HepG2 (cell line): ENCODE results near the gene PRKAR1B. TPM values are rescaled to one million over a fixed set of nuclear protein-coding genes. Genes with fewer than 3 reads are reported as not detected.

Source experiments
- ATAD3A ChIP-seq: sonication (generic); formaldehyde crosslinking; IDR thresholded peaks from 2 replicates; pipeline ENCODE4 v1.4.0; 2020; ENCODE audit warnings: missing genetic modification reagents
- DDIT3 ChIP-seq: sonication (generic); formaldehyde crosslinking; IDR thresholded peaks from 2 replicates; pipeline ENCODE4 v1.4.0; 2020; ENCODE audit warnings: mild to moderate bottlenecking, missing genetic modification reagents
- DMAP1 ChIP-seq: IDR thresholded peaks from 2 replicates; pipeline ENCODE4 v1.6.1; 2016
- DPF2 ChIP-seq: sonication (generic); formaldehyde crosslinking; IDR thresholded peaks from 2 replicates; pipeline ENCODE4 v1.4.0; 2020; ENCODE audit warnings: mild to moderate bottlenecking, low read depth, missing genetic modification reagents, borderline replicate concordance
- EZH2 ChIP-seq: conservative IDR thresholded peaks from 2 replicates; pipeline ENCODE4 v1.6.1; 2012; ENCODE audit warnings: mild to moderate bottlenecking, low read depth, low read length, moderate library complexity
- FUBP1 ChIP-seq: sonication (generic); formaldehyde crosslinking; IDR thresholded peaks from 2 replicates; pipeline ENCODE4 v1.5.1; 2020; ENCODE audit warnings: missing genetic modification reagents, mild to moderate bottlenecking, borderline replicate concordance
- HHEX ChIP-seq: IDR thresholded peaks from 2 replicates; pipeline ENCODE4 v1.6.1; 2016; ENCODE audit warnings: control low read depth
- HNRNPK ChIP-seq: fragments of 200-400 bp; formaldehyde crosslinking; IDR thresholded peaks from 2 replicates; pipeline ENCODE4 v1.6.1; 2018; ENCODE audit warnings: low read length, low read depth, moderate library complexity, mild to moderate bottlenecking; ENCODE audit not compliant: poor library complexity, severe bottlenecking
- IRX3 ChIP-seq: sonication (generic); formaldehyde crosslinking; IDR thresholded peaks from 2 replicates; pipeline ENCODE4 v1.8.1; 2023; ENCODE audit warnings: mild to moderate bottlenecking, low read depth, missing genetic modification reagents, borderline replicate concordance
- POLR2G ChIP-seq: fragments of 200-400 bp; formaldehyde crosslinking; IDR thresholded peaks from 2 replicates; pipeline ENCODE4 v1.6.1; 2018; ENCODE audit warnings: mild to moderate bottlenecking, low read depth, low read length, moderate library complexity
- RAD21 ChIP-seq: fragments of 450-650 bp; formaldehyde crosslinking; IDR thresholded peaks from 2 replicates; pipeline ENCODE4 v1.5.0; 2020; ENCODE audit warnings: mild to moderate bottlenecking
- SIN3B ChIP-seq: fragments of 150-350 bp; IDR thresholded peaks from 2 replicates; pipeline ENCODE4 v1.6.1; 2014; ENCODE audit warnings: low read length
- SP1 ChIP-seq, 2 experiments: fragments of 450-650 bp in 1 of 2; sonication (generic) in 1 of 2; formaldehyde crosslinking in 1 of 2; IDR thresholded peaks; 2 replicates each; pipeline versions ENCODE4 v1.4.0 to v1.6.1; 2016 to 2020; ENCODE audit warnings: missing genetic modification reagents in 1 of 2
- SRY ChIP-seq: sonication (generic); formaldehyde crosslinking; IDR thresholded peaks from 2 replicates; pipeline ENCODE4 v1.8.0; 2022; ENCODE audit warnings: mild to moderate bottlenecking, missing genetic modification reagents
- TBX3 ChIP-seq: fragments of 450-650 bp; IDR thresholded peaks from 2 replicates; pipeline ENCODE4 v1.6.1; 2017; ENCODE audit warnings: antibody characterized with exemption, mild to moderate bottlenecking, inconsistent platforms, borderline replicate concordance
- TEF ChIP-seq: sonication (generic); formaldehyde crosslinking; IDR thresholded peaks from 2 replicates; pipeline ENCODE4 v1.5.0; 2020; ENCODE audit warnings: missing genetic modification reagents
- THRA ChIP-seq: sonication (generic); formaldehyde crosslinking; IDR thresholded peaks from 2 replicates; pipeline ENCODE4 v1.4.0; 2020; ENCODE audit warnings: missing genetic modification reagents, borderline replicate concordance
- ZNF10 ChIP-seq: sonication (generic); formaldehyde crosslinking; IDR thresholded peaks from 2 replicates; pipeline ENCODE4 v1.4.0; 2020; ENCODE audit warnings: mild to moderate bottlenecking, low read depth, missing genetic modification reagents, borderline replicate concordance
- ZNF224 ChIP-seq: sonication (generic); formaldehyde crosslinking; IDR thresholded peaks from 2 replicates; pipeline ENCODE4 v1.5.0; 2020; ENCODE audit warnings: mild to moderate bottlenecking, missing genetic modification reagents
- ZNF33A ChIP-seq: sonication (generic); formaldehyde crosslinking; IDR thresholded peaks from 2 replicates; pipeline ENCODE4 v1.5.1; 2020; ENCODE audit warnings: missing genetic modification reagents, mild to moderate bottlenecking, moderate library complexity, borderline replicate concordance
- ZNF652 ChIP-seq: IDR thresholded peaks from 2 replicates; pipeline ENCODE4 v1.6.1; 2016; ENCODE audit warnings: low read depth, borderline replicate concordance
- ZNF691 ChIP-seq: sonication (generic); formaldehyde crosslinking; IDR thresholded peaks from 2 replicates; pipeline ENCODE4 v1.4.0; 2020; ENCODE audit warnings: missing genetic modification reagents, low read depth, mild to moderate bottlenecking, borderline replicate concordance
- ZNF724P ChIP-seq: sonication (generic); formaldehyde crosslinking; IDR thresholded peaks from 2 replicates; pipeline ENCODE4 v1.8.0; 2022; ENCODE audit warnings: missing genetic modification reagents, borderline replicate concordance
- polyA plus RNA-seq, 8 experiments: library from polyadenylated mRNA; depleted of rRNA in 3 of 8; stranded (reverse) in 7 of 8; unstranded in 1 of 8; fragments of >200 nt; fragmentation: Illumina TruSeq in 4 of 8; extraction: Trizol in 4 of 8; gene quantifications; 2 replicates each; pipeline versions ENCODE4 v1.2.1 to v1.2.3, GENCODE V29; 2011 to 2016; ENCODE audit warnings: low read depth in 4 of 8, missing spikeins in 1 of 8, mixed read lengths in 1 of 8; ENCODE audit not compliant: insufficient read depth in 1 of 8
- total RNA-seq, 5 experiments: library from RNA; depleted of rRNA; stranded (reverse); fragments of >200 nt; fragmentation: Illumina TruSeq; extraction: Trizol; gene quantifications; 2 replicates each; pipeline ENCODE4 v1.2.3, GENCODE V29; 2016; ENCODE audit warnings: low read depth in 1 of 5

Gene PRKAR1B
- total and polyA plus RNA-seq, 2 of the 13 experiments (the other 11 are each of a cell fraction or from before 2014, with no cell fraction given) = 7.9 to 28.2 TPM

- TF ChIP-seq FUBP1 (CRISPR knock-in tag) (no peak), ZNF224 (CRISPR knock-in tag) (no peak), HHEX (no peak), TBX3 (no peak), ZNF652 (no peak), DDIT3 (CRISPR knock-in tag) (no peak), TEF (CRISPR knock-in tag) (no peak), SP1 (IDR thresholded peaks at IDR 0.05) (no peak), SP1 (CRISPR knock-in tag; IDR thresholded peaks at IDR 0.05) (no peak), SIN3B (no peak), ZNF691 (CRISPR knock-in tag) (peak; percentile 86; the same call in 1 of the 2 replicates), DMAP1 (CRISPR knock-in tag) (peak; percentile 52; the same call in 1 of the 2 replicates), ZNF724P (CRISPR knock-in tag) (no peak), POLR2G (peak; percentile 76), ATAD3A (CRISPR knock-in tag) (no peak), DPF2 (peak; percentile 32; the same call in 1 of the 2 replicates), THRA (CRISPR knock-in tag) (no peak; the same call in 1 of the 2 replicates), HNRNPK (no peak), ZNF10 (CRISPR knock-in tag) (no peak), SRY (CRISPR knock-in tag) (no peak), RAD21 (CRISPR knock-in tag) (no peak; the same call in 1 of the 2 replicates), EZH2 (no peak), ZNF33A (no peak), IRX3 (no peak)
These were observed 109.2 kb downstream of the PRKAR1B start (continued) for GRCh38 chr7:617614-618538.
